Measurements from ENCODE around the gene IRF9. TPM values are rescaled to one million over a fixed set of nuclear protein-coding genes. Genes with fewer than 3 reads are reported as not detected.

Gene IRF9
- total and polyA plus RNA-seq, 2 of the 13 experiments (the other 11 are each of a cell fraction or from before 2014, with no cell fraction given): 14.9 to 49.7 TPM

- CTCF ChIA-PET (ENCODE audit: low intra/inter-chr PET ratio, low total read pairs): no interaction called here
- FAIRE-seq: no peak
- in situ Hi-C loops (cut with HindIII; ENCODE audit: extremely low pct_ligation_motif_present, low pct_unique_long_range_greater_than_20kb): no loop called here
- TF ChIP-seq ZSCAN21 (CRISPR knock-in tag; IDR thresholded peaks at IDR 0.05; ENCODE audit: borderline replicate concordance) (no peak), SCMH1 (CRISPR knock-in tag; IDR thresholded peaks at IDR 0.05; ENCODE audit: borderline replicate concordance) (no peak), ZNF775 (CRISPR knock-in tag; IDR thresholded peaks at IDR 0.05; ENCODE audit: borderline replicate concordance) (no peak), TCF12 (IDR thresholded peaks at IDR 0.05) (no peak), TCF12 (CRISPR knock-in tag; IDR thresholded peaks at IDR 0.05) (no peak), ELF3 (CRISPR knock-in tag; IDR thresholded peaks at IDR 0.05) (no peak), ZNF569 (CRISPR knock-in tag; IDR thresholded peaks at IDR 0.05; ENCODE audit: borderline replicate concordance) (no peak), ZNF672 (CRISPR knock-in tag; IDR thresholded peaks at IDR 0.05) (no peak), ZSCAN5A (CRISPR knock-in tag; IDR thresholded peaks at IDR 0.05; ENCODE audit: borderline replicate concordance) (no peak), AGO2 (optimal IDR thresholded peaks at IDR 0.05; ENCODE audit: low read depth, low read length) (peak; percentile 67), TFDP2 (CRISPR knock-in tag; IDR thresholded peaks at IDR 0.05) (no peak), NFRKB (IDR thresholded peaks at IDR 0.05) (no peak), ZBTB3 (CRISPR knock-in tag; IDR thresholded peaks at IDR 0.05; ENCODE audit: borderline replicate concordance, low read depth) (no peak), SP1 (IDR thresholded peaks at IDR 0.05) (no peak), SP1 (CRISPR knock-in tag; IDR thresholded peaks at IDR 0.05) (no peak), ARNT (IDR thresholded peaks at IDR 0.05) (no peak), JUNB (CRISPR knock-in tag; IDR thresholded peaks at IDR 0.05; ENCODE audit: borderline replicate concordance) (peak; percentile 37; the same call in 1 of the 2 replicates), HNRNPUL1 (IDR thresholded peaks at IDR 0.05; ENCODE audit: low read depth, low read length) (no peak), PATZ1 (CRISPR knock-in tag; IDR thresholded peaks at IDR 0.05) (no peak), ZNF737 (CRISPR knock-in tag; IDR thresholded peaks at IDR 0.05; ENCODE audit: borderline replicate concordance) (no peak), ZNF232 (CRISPR knock-in tag; IDR thresholded peaks at IDR 0.05; ENCODE audit: borderline replicate concordance) (no peak)
Measured at GRCh38 chr14:24204163-24205146, 43.4 kb downstream of the IRF9 start.

More at GRCh38 chr14:24204163-24205146, 43.4 kb downstream of the IRF9 start:
- DNase-seq (ENCODE audit: low spot score) (no peak), ATAC-seq (no peak)
- POLR2A ChIA-PET: interaction anchor here (0.8 to 2.9 kb wide), 6 partner anchors 8 to 63 kb away, joined by 3 to 23 read pairs (median 6); partner anchors contain the start of genes CHMP4A, EMC9, PSME2 and RNF31
- Histone ChIP-seq H3K4me1 (ENCODE audit: insufficient read depth, low read length) (no peaks in the 10 kb centered on the region), H3K9ac (ENCODE audit: insufficient read depth, low read depth, low read length) (no peak overlapping the region), H3K36me3 (replicated peaks in 1 of 2; ENCODE audit: control insufficient read depth in 1 of 2, insufficient read depth in 2 of 2, low read length in 2 of 2) (peaks cover 32 to 41% of the 10 kb centered on the region in 2 experiments; a peak in 4 of 5 replicates), H3K27ac (ENCODE audit: extremely low read length, insufficient read depth, low read length) (no peak overlapping the region), H3K4me2 (ENCODE audit: low read depth, low read length) (no peak overlapping the region), H4K20me1 (ENCODE audit: insufficient read depth, low read length) (no peaks in the 10 kb centered on the region), H2AFZ (ENCODE audit: low read length) (no peak overlapping the region), H3K27me3 (ENCODE audit: control insufficient read depth in 1 of 2, insufficient read depth in 2 of 2, low read length in 2 of 2) (no peaks in the 10 kb centered on the region), H3K79me2 (ENCODE audit: insufficient read depth, low read length) (no peaks in the 10 kb centered on the region), H3K4me3 (replicated peaks in 1 of 3; ENCODE audit: insufficient read depth in 1 of 3, low read depth in 2 of 3, low read length in 3 of 3) (no peak overlapping the region), H3K9me3 (ENCODE audit: low read length) (no peaks in the 10 kb centered on the region)
- intact Hi-C loops (cut with micrococcal nuclease; ENCODE audit: unreplicated experiment): no loop called here
- 95% methylated on average over 7 of the region's 7 CpGs for WGBS (ENCODE audit: low lambda C conversion rate)
- BruUV-seq (replicated peaks): no TSS peak

All from HepG2 (cell line).